Hepatocyte (in vitro differentiated cells): ENCODE data around the gene UPF2. TPM values are rescaled to one million over a fixed set of nuclear protein-coding genes. Genes with fewer than 3 reads are reported as not detected.

Experiments used
- DNase-seq: peaks from one replicate; pipeline ENCODE4 v3.0.0-alpha.2; 2016; ENCODE audit warnings: low spot score
- H2AFZ ChIP-seq: fragments of 200-600 bp; sonication (generic); 2 replicates; pipeline ENCODE4 v1.6.0; 2016; ENCODE audit warnings: antibody characterized with exemption, mild to moderate bottlenecking
- H3K27ac ChIP-seq: fragments of 200-600 bp; sonication (generic); 2 replicates; pipeline ENCODE4 v1.5.1; 2016; ENCODE audit warnings: mild to moderate bottlenecking
- H3K27me3 ChIP-seq: fragments of 200-600 bp; sonication (generic); 2 replicates; pipeline ENCODE4 v1.6.1; 2016
- H3K36me3 ChIP-seq: fragments of 200-600 bp; sonication (generic); replicated peaks from 2 replicates; pipeline ENCODE4 v1.5.1; 2016; ENCODE audit warnings: low read depth; ENCODE audit not compliant: insufficient read depth
- H3K4me1 ChIP-seq: fragments of 200-600 bp; sonication (generic); 2 replicates; pipeline ENCODE4 v1.5.1; 2016; ENCODE audit warnings: mild to moderate bottlenecking, moderate library complexity; ENCODE audit not compliant: insufficient read depth
- H3K4me2 ChIP-seq: fragments of 200-600 bp; sonication (generic); 2 replicates; pipeline ENCODE4 v1.6.0; 2016
- H3K4me3 ChIP-seq: fragments of 200-600 bp; sonication (generic); 2 replicates; pipeline ENCODE4 v1.5.1; 2016; ENCODE audit warnings: mild to moderate bottlenecking
- H3K79me2 ChIP-seq: fragments of 200-600 bp; sonication (generic); 2 replicates; pipeline ENCODE4 v1.6.0; 2017; ENCODE audit warnings: mild to moderate bottlenecking
- H3K9me2 ChIP-seq: fragments of 200-600 bp; sonication (generic); replicated peaks from 2 replicates; pipeline ENCODE4 v1.6.0; 2017; ENCODE audit warnings: mild to moderate bottlenecking; ENCODE audit not compliant: insufficient read depth
- H3K9me3 ChIP-seq: fragments of 200-600 bp; sonication (generic); 2 replicates; pipeline ENCODE4 v1.5.1; 2016; ENCODE audit warnings: low read depth, mild to moderate bottlenecking
- H4K20me1 ChIP-seq: fragments of 200-600 bp; sonication (generic); 2 replicates; pipeline ENCODE4 v1.6.0; 2016; ENCODE audit warnings: mild to moderate bottlenecking; ENCODE audit not compliant: insufficient read depth, poor library complexity, severe bottlenecking
- CTCF ChIP-seq: fragments of 200-600 bp; sonication (generic); IDR thresholded peaks from 2 replicates; pipeline ENCODE4 v1.5.1; 2016; ENCODE audit warnings: antibody characterized with exemption, mild to moderate bottlenecking; ENCODE audit not compliant: poor library complexity
- EZH2 ChIP-seq: fragments of 200-600 bp; sonication (generic); IDR thresholded peaks from 2 replicates; pipeline ENCODE4 v1.6.1; 2016; ENCODE audit warnings: antibody characterized with exemption, mild to moderate bottlenecking, borderline replicate concordance
- EZH2phosphoT487 ChIP-seq: fragments of 200-600 bp; sonication (generic); IDR thresholded peaks from one replicate; pipeline ENCODE4 v1.6.1; 2018; ENCODE audit warnings: antibody characterized with exemption, mild to moderate bottlenecking, low read depth, moderate library complexity; ENCODE audit not compliant: unreplicated experiment, severe bottlenecking
- WGBS: methylation state at CpG from one replicate; pipeline ENCODE4 v1.1.6; 2016; ENCODE audit warnings: low lambda C conversion rate; ENCODE audit errors: missing lambda C conversion rate; 5-methylcytosine and 5-hydroxymethylcytosine counted together
- polyA plus RNA-seq: library from polyadenylated mRNA; unstranded; fragments of >200 nt; fragmentation: Nextera tagmentation; extraction: Ambion mirVana; gene quantifications from 2 replicates; pipeline ENCODE4 v1.2.1, GENCODE V29; 2016
- total RNA-seq: library from RNA; depleted of rRNA; stranded (reverse); fragments of >200 nt; gene quantifications from 2 replicates; pipeline ENCODE4 v1.2.3, GENCODE V29; 2014

UPF2 gene
- total and polyA plus RNA-seq, 2 experiments from 2014 or later = 12.3 to 14.5 TPM

- Histone ChIP-seq H3K9me3 (no peaks in the 10 kb centered on the region), H3K9me2 (no peaks in the 10 kb centered on the region), H3K36me3 (no peaks in the 10 kb centered on the region), H3K27me3 (no peaks in the 10 kb centered on the region), H3K4me2 (no peak overlapping the region), H4K20me1 (no peaks in the 10 kb centered on the region), H3K4me3 (no peak overlapping the region), H2AFZ (no peak overlapping the region), H3K27ac (no peak overlapping the region), H3K79me2 (no peaks in the 10 kb centered on the region), H3K4me1 (peaks cover 12% of the 10 kb centered on the region)
- no peak for DNase-seq
- TF ChIP-seq EZH2 (no peak), EZH2phosphoT487 (no peak), CTCF (no peak)
- WGBS = 98% methylated on average over 6 of the region's 6 CpGs
Measured at GRCh38 chr10:11901036-11901301, 141.6 kb downstream of the UPF2 start.

- Histone ChIP-seq H3K9me2 (no peaks in the 10 kb centered on the region), H3K36me3 (no peaks in the 10 kb centered on the region), H3K4me3 (no peak overlapping the region), H4K20me1 (no peaks in the 10 kb centered on the region), H3K27me3 (no peaks in the 10 kb centered on the region), H3K9me3 (no peaks in the 10 kb centered on the region), H3K27ac (peak overlapping the region; percentile 66), H3K4me1 (peaks cover 12% of the 10 kb centered on the region), H2AFZ (no peak overlapping the region), H3K79me2 (no peaks in the 10 kb centered on the region), H3K4me2 (no peak overlapping the region)
- TF ChIP-seq EZH2 (no peak), EZH2phosphoT487 (no peak), CTCF (no peak)
- 93% methylated on average over 28 of the region's 28 CpGs for WGBS
- DNase-seq = no peak
Measured at GRCh38 chr10:11899067-11899876, 143.3 kb downstream of the UPF2 start.

- Histone ChIP-seq H3K4me3 (no peak overlapping the region), H3K9me2 (no peaks in the 10 kb centered on the region), H3K79me2 (no peaks in the 10 kb centered on the region), H3K4me1 (peaks cover 12% of the 10 kb centered on the region), H3K36me3 (no peaks in the 10 kb centered on the region), H3K27ac (peak overlapping the region; percentile 66), H3K27me3 (no peaks in the 10 kb centered on the region), H3K4me2 (no peak overlapping the region), H4K20me1 (no peaks in the 10 kb centered on the region), H3K9me3 (no peaks in the 10 kb centered on the region), H2AFZ (no peak overlapping the region)
- TF ChIP-seq CTCF (no peak), EZH2 (no peak), EZH2phosphoT487 (no peak)
- peak; percentile 70 for DNase-seq
- WGBS = 61% methylated on average over 20 of the region's 20 CpGs
Measured at GRCh38 chr10:11898372-11899066, 144.1 kb downstream of the UPF2 start.
